Stimulated activated CD8-positive, alpha-beta memory T cell treated with anti-CD3 and anti-CD28 coated beads, Interleukin-2, amount 100 ng/mL, for 48 hours (primary cell): ENCODE data around the gene KRTAP2-1.
"Not testable (repeated sequence)": the region's sequence is repeated elsewhere in the genome, so short reads cannot be mapped to it uniquely, and the experiment has no call there.

Experiments
- DNase-seq, 2 donors: peaks; one replicate each; pipeline ENCODE4 v3.0.0-alpha.2; 2020; ENCODE audit warnings: low read depth in 2 of 2

KRTAP2-1 gene

DNA sequence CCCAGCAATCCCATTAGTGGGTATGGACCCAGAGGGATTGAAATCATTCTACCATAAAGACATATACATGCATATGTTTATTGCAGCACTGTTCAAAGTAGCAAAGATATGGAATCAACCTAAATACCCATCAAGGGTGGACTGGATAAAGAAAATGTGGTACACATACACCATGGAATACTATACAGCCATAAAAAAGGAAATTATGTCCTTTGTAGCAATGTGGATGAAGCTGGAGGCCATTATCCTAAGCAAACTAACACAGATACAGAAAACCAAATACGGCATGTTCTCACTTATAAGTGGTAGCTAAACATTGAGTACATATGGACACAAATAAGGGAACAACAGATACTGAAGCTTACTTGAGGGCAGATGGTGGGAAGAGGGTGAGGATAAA, 10.4 kb upstream of the KRTAP2-1 start:
- DNase-seq: no peak

DNA sequence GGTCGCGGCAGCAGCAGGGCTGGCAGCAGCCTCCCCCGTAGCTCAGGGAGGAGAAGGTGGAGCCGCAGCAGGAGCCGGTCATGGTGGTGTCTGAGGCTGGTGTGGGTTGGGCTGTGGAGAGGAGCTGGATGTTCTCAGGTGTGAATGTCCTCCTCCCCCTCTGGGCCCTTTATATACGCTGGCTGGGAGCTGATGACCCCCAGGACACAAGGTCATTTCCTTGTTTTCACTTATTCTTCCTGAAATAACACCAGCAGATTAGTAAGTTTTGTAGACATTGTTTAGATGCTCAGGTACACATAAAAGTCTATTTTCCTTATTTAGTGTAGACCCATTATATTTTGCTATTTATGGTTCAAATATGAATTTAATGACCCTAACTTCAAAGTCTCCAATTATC, 8.0 kb upstream of the KRTAP2-1 start, which contains the start of gene KRTAP2-2:
KRTAP2-2 (minus strand) TSS at position 101 of the 400 bp plus-strand sequence; CDS start at position 82, 19 bp downstream.
- not testable (repeated sequence) for DNase-seq

DNA sequence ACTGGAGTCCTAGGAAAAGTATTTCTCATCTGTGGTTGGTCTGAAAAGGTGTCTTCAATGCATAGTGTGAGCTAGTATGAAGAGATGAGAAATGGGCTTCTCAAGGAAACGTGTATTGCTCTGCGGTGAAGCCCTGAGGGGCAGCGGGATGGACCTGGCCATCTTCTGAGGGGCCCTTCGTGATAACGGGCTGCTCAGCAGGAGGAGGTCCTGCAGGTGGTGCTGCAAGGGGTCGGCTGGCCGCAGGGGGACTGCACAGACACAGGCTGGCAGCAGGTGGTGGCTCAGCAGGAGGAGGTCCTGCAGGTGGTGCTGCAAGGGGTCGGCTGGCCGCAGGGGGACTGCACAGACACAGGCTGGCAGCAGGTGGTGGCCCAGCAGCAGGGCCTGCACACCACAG, 7.4 kb upstream of the KRTAP2-1 start:
- not testable (repeated sequence) for DNase-seq

DNA sequence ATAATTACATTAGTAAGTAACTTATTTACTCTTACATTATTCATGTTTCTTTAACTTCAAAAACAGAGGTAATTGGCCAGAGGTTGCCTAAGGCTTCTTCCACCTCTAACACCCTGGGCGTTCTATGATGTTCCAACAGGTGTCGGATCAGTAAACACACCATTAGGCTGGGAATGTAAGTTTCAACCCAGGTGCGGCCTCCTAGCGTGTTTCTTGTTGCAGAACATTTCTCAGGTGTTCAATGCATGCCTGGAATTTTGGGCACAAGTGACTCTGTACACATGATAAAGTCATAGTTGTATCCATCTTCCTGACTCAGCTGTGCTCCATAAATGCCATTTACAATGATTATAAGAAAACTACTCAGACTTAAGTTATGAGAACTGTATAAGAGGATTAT, 6.9 kb upstream of the KRTAP2-1 start:
- DNase-seq: no peak

DNA sequence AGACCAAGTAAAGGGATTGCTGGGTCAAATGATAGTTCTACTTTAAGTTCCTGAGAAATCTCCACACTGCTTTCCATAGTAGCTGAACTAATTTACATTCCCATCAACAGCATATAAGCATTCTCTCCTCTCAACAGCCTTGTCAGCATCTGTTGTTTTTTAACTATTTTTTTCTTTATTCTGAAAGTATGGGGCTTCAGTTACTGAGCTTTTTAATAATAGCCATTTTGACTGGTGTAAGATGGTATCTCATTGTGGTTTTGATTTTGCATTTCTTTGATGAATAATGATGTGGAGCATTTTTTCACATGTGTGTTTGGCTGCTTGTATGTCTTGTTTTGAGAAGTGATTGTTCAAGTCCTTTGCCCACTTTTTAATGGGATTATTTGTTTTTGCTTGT, 5.5 kb upstream of the KRTAP2-1 start:
- no peak for DNase-seq

DNA sequence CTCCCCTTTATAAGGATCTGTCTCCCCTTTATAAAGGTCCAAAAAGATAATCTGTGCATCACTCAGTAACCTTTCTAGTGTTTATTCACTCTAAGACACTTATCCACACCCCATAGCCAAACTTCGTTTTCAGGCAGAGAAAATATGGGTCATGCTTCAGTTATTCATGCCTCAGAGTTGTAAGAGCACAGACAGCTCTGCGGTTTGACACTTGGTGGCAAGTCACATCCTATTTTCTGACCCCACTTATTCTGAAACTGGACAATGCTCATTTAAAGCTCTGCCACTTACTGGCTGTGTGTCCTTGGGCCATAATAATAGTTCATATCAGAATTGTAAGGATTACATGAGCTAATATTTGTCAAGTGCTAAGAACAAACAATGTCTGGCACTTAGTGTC, 2.0 kb upstream of the KRTAP2-1 start:
- DNase-seq: no peak

DNA sequence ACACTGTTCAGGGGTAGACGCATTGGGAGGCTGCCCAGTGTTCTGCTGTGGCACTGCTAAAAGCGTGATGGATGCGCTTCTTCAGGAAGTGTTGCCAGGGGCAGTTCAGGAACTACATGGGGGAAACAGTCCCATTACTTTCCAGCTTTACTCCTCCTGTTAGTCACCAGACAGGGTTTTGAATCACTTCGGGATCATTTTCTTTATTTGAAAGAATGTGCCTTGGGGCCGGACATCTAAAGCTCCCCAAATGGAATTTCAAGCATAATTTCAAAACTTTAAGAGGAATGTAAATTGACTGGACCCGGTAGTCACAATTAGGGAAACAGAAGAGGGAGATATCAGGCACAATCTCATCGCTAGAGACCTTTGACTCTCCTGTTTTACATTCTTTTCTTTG, 1.3 kb upstream of the KRTAP2-1 start:
- DNase-seq: no peak

DNA sequence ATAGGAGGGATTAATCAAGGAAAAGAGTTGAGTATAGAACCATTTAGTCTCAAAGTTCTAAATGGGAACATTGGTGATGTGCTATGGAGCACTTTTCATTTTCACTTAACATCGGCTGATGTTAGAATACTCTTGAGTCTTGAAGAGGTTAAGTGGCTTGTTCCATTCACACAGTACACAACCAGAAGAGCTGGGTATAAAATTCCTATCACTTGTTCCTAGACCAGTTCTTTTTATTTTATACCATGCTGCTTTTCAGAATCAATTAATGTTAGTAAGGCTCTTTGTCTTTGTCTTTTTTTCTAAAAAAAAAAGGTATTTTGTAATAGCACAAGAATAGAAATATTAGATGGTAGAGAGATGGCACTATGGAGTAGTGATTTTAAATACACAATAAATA, 4.2 kb downstream of the KRTAP2-1 start:
- DNase-seq: no peak

DNA sequence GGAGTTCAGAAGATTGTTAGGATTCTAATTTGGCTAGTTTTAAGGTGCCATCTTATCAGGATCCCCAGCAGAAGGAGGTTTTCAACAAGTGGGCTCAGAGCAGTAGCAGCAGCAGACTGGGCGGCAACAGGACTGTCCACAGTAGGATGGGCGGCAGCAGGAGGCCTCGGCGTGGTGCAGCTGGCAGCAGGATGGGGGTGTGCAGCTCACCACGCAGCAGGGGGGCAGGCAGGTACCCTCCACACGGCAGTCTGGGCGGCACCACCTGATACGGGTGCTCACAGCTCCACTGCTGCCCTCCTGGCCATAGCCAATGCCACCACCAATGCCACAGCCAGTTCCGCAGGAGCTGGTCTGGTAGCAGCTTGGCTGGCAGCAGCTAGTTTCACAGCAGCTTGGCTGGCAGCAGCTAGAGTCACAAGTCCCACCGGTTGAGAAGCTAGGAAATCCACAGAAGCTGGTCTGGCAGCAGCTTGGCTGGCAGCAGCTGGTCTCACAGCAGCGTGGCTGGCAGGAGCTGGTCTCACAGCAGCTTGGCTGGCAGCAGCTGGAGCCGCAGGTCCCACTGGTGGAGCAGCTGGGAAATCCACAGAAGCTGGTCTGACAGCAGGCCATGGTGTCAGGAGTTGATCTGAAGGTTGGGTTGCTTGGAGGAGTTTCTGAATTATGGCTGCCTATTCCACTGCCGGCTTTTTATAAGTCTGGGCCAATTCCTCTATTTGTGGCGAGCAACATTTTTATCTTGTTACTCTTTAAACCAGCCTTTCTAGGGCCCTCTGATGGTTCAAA, 6.1 kb downstream of the KRTAP2-1 start, which contains the start of gene KRTAP1-1:
KRTAP1-1 (minus strand) TSS at position 668 of the 789 bp plus-strand sequence; CDS start at position 615, 53 bp downstream.
- not testable (repeated sequence) for DNase-seq

DNA sequence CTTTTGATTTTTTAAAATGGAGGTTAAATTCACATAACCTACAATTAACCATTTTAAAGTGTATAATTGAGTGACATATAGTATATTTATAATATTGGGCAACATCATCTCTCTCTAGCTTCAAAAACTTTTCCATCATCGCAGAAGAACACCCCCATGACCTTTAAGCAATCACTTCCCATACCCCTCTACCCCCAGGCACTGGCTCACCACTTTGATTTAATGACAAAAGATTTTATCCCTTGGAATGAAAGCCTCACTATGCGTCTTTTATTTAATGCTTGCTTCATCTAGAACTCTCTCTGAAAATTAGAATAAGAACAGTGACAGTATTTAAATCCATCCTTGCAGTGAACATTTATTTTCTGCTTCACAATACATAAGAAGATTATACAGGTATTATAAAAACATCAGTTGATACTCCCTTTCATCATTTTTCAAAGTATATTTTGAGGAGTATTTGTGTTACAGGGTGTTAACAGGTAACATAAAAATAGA, 9.2 kb downstream of the KRTAP2-1 start:
- DNase-seq: no peak

DNA sequence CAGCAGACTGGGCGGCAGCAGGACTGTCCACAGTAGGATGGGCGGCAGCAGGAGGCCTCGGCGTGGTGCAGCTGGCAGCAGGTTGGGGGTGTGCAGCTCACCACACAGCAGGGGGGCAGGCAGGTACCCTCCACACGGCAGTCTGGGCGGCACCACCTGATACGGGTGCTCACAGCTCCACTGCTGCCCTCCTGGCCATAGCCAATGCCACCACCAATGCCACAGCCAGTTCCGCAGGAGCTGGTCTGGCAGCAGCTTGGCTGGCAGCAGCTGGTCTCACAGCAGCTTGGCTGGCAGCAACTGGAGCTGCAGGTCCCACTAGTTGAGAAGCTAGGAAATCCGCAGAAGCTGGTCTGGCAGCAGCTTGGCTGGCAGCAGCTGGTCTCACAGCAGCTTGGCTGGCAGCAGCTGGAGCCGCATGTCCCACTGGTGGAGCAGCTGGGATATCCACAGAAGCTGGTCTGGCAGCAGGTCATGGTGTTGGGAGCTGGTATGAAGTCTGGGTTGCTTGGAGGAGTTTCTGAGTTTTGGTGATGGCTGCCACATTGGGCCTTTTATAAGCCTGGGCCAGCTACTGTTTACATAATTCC, 12.7 kb downstream of the KRTAP2-1 start, which contains the start of gene KRTAP1-3:
KRTAP1-3 (minus strand) TSS at position 529 of the 590 bp plus-strand sequence; CDS start at position 476, 53 bp downstream.
- not testable (repeated sequence) for DNase-seq

DNA sequence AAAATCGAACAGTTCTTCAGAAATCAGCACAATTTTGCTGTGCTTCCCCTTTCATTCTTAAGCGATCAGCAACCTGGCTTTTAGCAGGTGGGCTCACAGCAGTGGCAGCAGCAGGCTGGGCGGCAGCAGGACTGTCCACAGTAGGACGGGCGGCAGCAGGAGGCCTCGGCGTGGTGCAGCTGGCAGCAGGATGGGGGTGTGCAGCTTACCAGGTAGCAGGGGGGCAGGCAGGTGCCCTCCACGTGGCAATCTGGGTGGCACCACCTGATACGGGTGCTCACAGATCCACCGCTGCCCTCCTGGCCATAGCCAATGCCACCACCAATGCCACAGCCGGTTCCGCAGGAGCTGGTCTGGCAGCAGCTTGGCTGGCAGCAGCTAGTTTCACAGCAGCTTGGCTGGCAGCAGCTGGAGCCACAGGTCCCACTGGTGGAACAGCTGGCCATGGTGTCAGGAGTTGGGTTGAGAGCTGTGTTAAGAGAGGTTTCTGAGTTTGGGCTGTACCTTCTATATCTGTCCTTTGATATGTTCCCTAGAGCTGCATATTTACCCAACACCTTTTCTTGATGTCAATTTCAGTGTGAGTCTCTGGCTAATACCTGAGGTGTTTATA, 17.4 kb downstream of the KRTAP2-1 start, which contains the start of gene KRTAP1-4:
KRTAP1-4 (minus strand) TSS at position 563 of the 613 bp plus-strand sequence; CDS start at position 446, 117 bp downstream.
- DNase-seq: no peak

DNA sequence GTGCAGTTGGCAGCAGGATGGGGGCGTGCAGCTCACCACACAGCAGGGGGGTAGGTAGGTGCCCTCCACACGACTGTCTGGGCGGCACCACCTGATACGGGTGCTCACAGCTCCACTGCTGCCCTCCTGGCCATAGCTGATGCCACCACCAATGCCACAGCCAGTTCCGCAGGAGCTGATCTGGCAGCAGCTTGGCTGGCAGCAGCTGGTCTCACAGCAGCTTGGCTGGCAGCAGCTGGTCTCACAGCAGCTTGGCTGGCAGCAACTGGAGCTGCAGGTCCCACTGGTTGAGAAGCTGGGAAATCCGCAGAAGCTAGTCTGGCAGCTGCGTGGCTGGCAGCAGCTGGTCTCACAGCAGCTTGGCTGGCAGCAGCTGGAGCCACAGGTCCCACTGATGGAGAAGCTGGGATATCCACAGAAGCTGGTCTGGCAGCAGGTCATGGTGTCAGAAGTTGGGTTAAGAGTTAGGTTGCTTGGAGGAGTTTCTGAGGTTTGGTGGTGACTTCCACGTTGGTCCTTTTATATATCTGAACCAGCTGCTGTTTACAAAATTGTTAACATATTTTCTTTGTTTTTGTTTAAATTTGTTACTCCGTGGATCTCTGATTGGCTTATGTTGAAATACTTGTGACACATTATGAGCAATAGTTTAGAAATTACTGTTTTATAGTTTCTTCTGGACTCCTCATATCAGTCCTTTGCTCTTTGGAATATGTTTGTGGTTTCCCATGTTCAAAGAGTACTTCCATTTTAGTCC, 20.2 kb downstream of the KRTAP2-1 start, which contains the start of gene KRTAP1-5:
KRTAP1-5 (minus strand) TSS at position 494 of the 757 bp plus-strand sequence; CDS start at position 441, 53 bp downstream.
- no peak for DNase-seq

DNA sequence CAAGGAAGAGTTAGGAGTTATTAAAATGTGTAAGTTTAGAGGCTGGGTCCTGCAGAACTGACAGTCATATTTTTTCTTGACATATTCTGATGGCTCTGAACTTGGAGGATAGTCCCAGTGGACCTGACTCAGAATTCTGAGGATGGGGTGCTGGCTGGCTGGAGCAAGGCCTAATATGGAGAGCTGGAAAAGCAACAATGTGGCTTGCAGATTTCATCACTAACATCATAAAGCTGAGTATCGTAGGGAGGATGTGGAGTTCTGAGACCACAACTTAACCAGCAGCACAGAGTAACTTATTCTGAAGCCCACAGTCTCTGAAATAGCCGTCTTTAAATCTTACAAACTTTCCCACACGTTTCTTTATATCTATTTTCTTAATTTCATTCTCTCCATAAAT, 22.4 kb downstream of the KRTAP2-1 start:
- DNase-seq: no peak

DNA sequence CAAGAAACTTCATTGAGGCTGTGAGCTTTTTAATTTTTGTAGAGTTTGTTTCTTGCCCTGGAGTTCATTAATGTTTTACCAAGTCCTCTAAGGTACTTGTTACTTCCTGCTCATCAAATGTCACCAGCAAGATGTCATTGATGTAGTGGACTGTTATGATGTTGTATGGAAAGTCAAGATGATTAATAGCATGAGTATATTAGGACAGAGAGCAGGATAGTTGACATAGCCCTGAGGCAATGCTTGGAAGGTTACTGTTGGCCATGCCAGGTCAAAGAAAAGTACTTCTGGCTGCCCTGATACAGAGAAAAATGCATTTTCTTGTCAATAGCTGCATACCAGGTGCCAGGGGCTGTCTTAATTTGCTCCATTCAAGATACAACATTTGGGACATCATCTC, 26.8 kb downstream of the KRTAP2-1 start:
- DNase-seq: no peak

DNA sequence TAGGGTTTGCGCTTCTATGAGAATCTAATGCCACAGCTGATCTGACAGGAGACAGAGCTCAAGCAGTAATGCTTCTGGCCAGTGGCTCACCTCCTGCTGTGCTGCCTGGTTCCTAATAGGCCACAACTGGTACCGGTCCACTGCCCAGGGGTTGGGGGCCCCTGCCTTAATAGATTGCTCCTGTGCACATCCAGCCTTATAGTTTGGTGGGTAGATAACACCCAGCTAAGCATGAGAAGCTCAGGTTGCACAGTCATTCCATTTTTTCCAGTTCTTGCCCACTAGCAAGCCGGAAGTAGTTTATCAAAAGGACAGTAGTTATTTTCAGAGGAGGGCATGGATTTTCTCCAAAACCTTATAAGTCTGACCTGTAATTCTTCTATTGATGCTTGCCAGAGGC, 27.7 kb downstream of the KRTAP2-1 start:
- no peak for DNase-seq

DNA sequence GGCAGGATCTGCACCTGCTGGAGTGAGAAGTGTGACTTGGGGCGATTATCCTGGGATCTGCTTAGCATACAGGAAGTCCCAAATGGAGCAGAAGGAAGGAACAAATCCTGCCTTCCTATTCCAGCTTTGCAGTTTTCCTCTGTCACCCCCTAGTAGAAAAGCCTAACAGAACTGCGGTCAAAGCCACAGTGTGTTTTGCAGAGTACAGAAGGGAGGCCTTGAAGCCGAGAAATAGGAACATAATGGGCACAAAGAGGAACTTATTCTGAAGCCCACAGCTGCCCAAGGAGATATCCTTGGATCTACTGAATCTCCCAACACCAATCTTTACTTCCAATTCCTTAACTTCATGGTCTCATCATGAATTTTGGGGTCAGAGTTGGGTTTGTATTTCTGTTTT, 28.6 kb downstream of the KRTAP2-1 start:
- DNase-seq: no peak

DNA sequence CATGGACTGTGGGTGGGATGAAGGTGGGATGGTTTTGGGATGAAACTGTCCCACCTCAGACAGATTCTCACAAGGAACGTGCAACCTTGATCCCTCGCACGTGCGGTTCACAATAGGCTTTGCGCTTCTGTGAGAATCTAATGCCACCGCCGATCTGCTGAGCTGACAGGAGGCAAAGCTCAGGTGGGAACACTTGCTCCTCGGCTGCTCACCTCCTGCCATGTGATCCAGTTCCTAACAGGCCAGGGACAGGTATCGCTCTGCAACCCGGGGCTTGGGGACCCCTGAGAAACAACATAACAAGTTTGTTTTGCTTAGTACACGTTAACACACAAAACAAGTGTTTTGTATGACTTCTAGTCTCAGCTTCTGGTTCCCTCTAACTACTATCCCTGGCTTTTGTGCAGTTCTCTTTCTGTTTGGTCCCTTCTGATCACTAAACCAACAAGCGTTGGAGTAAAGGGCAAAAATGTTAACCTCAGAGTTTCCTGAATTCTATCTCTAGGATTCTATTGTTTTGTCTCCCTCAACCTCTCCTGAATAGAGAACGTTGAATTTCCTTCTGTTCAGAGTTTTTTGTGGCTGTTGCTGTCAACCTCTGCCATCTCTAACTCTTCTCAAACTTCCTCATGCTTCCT, 30.4 kb downstream of the KRTAP2-1 start:
- DNase-seq: no peak

DNA sequence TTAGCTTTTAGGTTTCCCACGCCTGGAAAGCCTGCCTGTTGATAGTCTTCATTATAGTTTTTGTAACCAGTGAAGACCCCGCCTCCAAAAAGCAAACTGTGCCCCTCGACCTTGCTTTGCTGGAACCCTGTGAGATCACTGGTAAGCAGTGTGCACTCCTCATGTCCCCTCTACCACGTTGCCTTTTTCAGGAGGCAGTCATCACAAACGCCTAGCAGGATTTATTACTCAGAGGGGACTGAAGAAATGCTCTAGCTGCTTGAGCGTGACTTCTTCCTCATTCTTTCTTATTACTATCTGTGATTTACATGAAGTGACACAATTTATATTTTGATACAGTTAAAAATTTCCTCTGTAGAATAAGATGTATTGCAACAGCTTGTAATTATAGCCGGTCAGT, 31.7 kb downstream of the KRTAP2-1 start:
- no peak for DNase-seq

DNA sequence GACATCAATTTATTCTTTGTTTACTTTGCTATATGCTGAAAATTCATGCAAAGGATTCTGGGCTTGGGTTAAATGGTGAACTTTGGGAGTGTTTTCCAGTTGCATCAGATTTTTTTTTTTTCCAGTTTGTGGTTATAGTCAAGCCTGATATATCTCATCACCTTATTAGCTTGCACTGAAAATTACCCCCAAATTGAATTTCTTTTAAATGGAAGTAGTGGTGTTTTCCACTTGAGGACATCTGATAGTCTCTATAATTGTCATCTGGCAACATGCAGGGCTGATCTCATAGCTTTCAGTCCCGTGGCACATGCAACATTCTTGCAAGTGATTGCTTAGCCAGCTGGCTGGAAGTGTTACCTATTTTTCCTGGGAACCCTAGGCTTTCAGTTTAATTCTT, 33.5 kb downstream of the KRTAP2-1 start:
- DNase-seq: no peak

DNA sequence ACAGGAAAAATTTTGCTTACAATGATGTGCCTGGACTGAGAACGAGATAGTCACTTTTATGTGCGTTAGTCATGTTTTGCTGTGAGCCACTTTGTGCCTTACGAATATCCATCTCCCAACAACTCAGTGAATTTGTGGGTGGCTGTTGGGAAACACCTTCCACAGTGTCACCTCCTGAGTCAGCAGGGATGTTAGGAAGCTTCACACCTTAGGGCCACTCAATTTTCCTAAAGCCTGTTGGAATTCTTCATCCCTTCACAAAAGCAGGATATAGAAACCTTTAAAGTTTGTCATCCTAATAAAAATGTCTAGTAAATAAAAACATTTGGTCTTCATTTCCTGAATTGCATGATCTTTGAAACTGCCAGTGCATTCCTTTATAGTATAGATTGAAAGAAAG, 33.9 kb downstream of the KRTAP2-1 start:
- no peak for DNase-seq
